Neuron (in vitro differentiated cells): Measurements from ENCODE around the gene SLAMF1.

Source experiments
- H2AFZ ChIP-seq: one replicate; pipeline ENCODE4 v1.6.1; 2013; ENCODE audit warnings: low read depth, mild to moderate bottlenecking, inconsistent platforms, low read length, moderate library complexity
- H3K27me3 ChIP-seq: one replicate; pipeline ENCODE4 v1.6.1; 2013; ENCODE audit warnings: low read length; ENCODE audit not compliant: insufficient read depth
- H3K36me3 ChIP-seq: one replicate; pipeline ENCODE4 v1.6.1; 2013; ENCODE audit warnings: low read length; ENCODE audit not compliant: insufficient read depth
- H3K4me1 ChIP-seq: one replicate; pipeline ENCODE4 v1.6.1; 2013; ENCODE audit warnings: low read length; ENCODE audit not compliant: insufficient read depth
- H3K4me3 ChIP-seq: 2 replicates; pipeline ENCODE4 v1.5.1; 2013; ENCODE audit warnings: mild to moderate bottlenecking, low read length, moderate library complexity
- H3K9me3 ChIP-seq: one replicate; pipeline ENCODE4 v1.6.1; 2013; ENCODE audit warnings: low read length

SLAMF1 gene

DNA sequence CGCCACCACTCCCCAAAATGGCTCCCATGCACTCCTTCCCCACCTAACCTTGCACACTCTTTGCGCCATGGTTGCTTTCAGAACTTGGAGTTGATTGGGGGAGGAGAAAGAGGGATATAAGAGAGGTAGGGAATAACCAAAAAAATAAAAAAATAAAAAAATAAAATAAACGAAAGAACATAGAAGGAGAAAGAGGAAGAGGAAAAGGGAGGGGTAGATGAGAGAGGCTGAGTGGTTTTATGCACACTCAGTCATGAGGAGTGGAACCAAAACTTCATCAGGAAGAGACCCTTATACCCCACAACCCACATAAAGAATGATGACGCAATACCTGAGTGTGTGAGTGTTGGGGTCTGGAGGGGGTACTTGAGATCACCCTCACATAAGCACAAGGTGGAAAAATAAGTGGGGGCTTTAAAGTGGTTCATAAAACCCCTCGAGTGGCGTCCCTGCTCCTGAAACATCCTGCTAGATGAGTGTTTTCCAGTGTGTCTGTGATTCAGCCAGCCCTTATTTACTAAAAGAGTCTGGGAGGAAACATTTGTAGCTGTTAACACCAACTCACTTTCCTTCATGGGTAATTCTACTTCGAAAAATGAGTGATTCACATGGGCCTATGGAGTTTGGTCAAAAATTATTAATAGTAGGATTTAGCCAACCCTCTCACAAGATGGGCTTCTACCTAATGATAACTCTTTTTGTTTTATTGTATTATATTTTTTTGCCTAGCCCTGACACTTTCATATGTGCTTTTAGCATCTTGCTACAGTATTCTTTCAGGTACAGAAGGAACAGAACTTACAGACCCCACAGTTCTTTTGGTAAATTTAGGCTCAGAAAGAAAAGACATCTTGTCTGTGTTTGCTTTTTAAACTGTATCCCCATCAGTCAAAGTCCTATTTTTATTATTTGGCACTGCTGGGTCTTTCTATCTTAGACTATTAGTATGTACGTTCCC is 5.2 kb downstream of the SLAMF1 start:
- H3K9me3 ChIP-seq: no peaks in the 10 kb centered on the region
- no peaks in the 10 kb centered on the region for H3K27me3 ChIP-seq
- H3K4me3 ChIP-seq: no peak overlapping the region
- no peaks in the 10 kb centered on the region for H3K4me1 ChIP-seq
- no peak overlapping the region for H2AFZ ChIP-seq
- no peaks in the 10 kb centered on the region for H3K36me3 ChIP-seq

DNA sequence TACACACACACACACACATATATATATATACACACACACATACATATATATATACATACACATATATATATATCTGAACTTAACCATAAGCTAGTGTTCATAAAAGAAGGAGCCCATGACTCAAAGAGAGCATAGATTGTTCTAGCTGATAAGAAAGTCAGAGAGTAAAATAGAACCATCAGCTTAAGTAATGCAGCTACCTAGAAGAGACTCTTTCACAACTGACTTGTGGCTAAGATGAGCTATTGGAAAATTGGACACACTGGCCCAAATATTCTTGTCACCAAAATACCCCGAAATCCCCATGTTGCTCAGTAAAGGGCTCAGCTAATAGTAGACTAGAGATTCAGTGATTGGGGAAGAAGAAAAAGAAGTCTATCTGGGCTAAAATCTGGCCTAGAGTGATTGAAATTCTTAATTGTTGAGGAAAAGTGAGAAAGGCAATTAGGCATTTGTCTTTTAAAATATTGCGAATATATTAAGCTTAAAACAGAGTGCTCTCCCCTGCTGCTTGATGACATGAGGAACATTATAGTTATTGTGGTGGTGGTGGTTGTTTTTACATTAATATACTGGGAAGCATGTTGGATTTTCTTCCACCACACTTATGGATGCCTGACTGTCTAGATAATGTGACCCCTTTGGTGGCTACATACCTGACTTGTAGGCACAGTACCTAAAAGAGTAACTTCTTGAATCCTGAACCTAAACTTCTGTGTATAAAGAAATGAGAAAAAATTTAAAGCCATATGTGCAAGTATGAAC is 6.3 kb downstream of the SLAMF1 start:
- H2AFZ ChIP-seq: no peak overlapping the region
- H3K27me3 ChIP-seq: no peaks in the 10 kb centered on the region
- no peak overlapping the region for H3K4me3 ChIP-seq
- H3K36me3 ChIP-seq: no peaks in the 10 kb centered on the region
- no peaks in the 10 kb centered on the region for H3K9me3 ChIP-seq
- no peaks in the 10 kb centered on the region for H3K4me1 ChIP-seq

DNA sequence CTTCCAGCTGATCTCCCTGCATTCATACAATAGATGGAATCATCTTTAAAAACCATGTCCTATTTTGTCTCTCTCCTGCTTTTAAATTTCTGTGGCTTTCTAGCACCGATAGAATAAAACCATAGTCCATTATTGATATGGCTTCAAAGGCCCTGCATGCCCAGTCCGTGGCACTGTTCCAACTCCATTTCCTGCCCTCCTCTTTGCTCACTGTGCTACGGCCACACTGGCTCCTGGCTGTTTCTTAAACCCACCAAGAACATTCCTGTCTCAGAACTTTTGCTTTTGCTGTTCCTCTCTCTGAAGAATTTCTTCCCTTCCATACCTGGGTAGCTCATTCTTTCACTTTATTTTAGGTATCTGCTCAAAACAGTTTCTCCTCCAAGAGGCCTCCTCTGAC is 7.2 kb downstream of the SLAMF1 start:
- Histone ChIP-seq H3K9me3 (no peaks in the 10 kb centered on the region), H3K4me1 (no peaks in the 10 kb centered on the region), H2AFZ (no peak overlapping the region), H3K4me3 (no peak overlapping the region), H3K36me3 (no peaks in the 10 kb centered on the region), H3K27me3 (no peaks in the 10 kb centered on the region)

GRCh38 chr1:160638926-160639325 is 7.9 kb downstream of the SLAMF1 start:
- no peaks in the 10 kb centered on the region for H3K9me3 ChIP-seq
- no peak overlapping the region for H3K4me3 ChIP-seq
- no peaks in the 10 kb centered on the region for H3K4me1 ChIP-seq
- H3K36me3 ChIP-seq: no peaks in the 10 kb centered on the region
- no peak overlapping the region for H2AFZ ChIP-seq
- no peaks in the 10 kb centered on the region for H3K27me3 ChIP-seq

DNA sequence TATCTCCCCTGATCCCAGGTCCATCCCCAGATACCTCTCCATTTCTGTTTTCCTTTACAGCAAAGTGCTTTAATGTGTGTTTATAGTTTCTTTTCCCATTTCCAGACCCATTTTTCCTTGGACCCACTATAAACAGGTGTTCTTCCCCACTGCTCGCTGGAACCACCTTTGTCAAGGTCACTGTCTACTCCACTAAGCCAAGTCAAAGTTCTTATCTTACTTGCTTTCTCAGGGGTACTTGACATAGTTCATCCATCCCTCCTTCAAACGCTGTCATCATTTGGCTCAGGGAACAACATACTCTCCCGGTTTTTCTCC is 8.3 kb downstream of the SLAMF1 start:
- Histone ChIP-seq H3K4me3 (no peak overlapping the region), H3K9me3 (no peaks in the 10 kb centered on the region), H3K27me3 (no peaks in the 10 kb centered on the region), H3K4me1 (no peaks in the 10 kb centered on the region), H3K36me3 (no peaks in the 10 kb centered on the region), H2AFZ (no peak overlapping the region)

- no peak overlapping the region for H3K4me3 ChIP-seq
- H3K27me3 ChIP-seq: no peaks in the 10 kb centered on the region
- H3K4me1 ChIP-seq: no peaks in the 10 kb centered on the region
- H3K9me3 ChIP-seq: no peaks in the 10 kb centered on the region
- no peak overlapping the region for H2AFZ ChIP-seq
- no peaks in the 10 kb centered on the region for H3K36me3 ChIP-seq
Observed at GRCh38 chr1:160637821-160638539, 8.9 kb downstream of the SLAMF1 start.

DNA sequence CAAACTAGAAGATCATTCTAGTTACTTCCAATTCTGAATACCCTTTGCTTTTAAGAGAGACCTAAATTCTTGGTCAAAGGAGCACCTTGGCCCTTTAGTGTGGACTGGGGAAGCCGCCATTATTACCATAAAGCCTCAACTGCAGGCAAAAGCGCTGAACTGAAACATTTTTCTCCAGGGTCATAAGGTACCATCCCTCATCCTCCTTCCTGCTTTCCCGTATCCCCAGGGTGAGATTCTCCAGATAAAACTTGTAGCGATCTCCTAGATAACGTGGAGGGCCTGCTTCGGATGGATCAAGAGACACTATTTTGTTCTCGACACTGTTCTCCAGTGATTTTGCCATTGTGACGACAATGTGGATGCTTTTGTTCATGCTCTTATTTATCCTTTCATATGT is 9.8 kb downstream of the SLAMF1 start:
- Histone ChIP-seq H3K4me3 (no peak overlapping the region), H2AFZ (no peak overlapping the region), H3K27me3 (no peaks in the 10 kb centered on the region), H3K9me3 (no peaks in the 10 kb centered on the region), H3K36me3 (no peaks in the 10 kb centered on the region), H3K4me1 (no peaks in the 10 kb centered on the region)

DNA sequence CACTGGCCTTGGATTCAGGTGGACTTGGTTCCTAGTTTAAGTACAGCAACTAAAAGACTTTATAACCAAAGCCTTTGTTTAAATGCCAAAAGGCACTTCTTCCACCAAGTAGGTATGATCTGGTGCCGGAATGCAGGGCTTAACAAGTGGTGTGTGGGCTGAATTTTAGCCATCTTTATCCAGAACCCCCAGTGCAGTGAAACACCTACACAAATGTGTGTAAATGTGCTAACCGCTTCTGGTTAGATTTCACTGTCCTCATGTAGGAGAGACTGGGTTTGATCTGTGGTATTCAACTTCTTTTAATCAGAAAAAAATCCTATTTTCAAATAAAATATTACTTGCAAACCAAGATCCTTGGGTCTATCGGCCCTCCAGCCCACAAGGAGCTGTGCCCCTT is 10.3 kb downstream of the SLAMF1 start:
- Histone ChIP-seq H2AFZ (no peak overlapping the region), H3K36me3 (no peaks in the 10 kb centered on the region), H3K4me1 (no peaks in the 10 kb centered on the region), H3K9me3 (no peaks in the 10 kb centered on the region), H3K27me3 (no peaks in the 10 kb centered on the region), H3K4me3 (no peak overlapping the region)

- Histone ChIP-seq H3K4me3 (no peak overlapping the region), H3K27me3 (no peaks in the 10 kb centered on the region)
Observed at GRCh38 chr1:160636076-160636475, 10.8 kb downstream of the SLAMF1 start.

DNA sequence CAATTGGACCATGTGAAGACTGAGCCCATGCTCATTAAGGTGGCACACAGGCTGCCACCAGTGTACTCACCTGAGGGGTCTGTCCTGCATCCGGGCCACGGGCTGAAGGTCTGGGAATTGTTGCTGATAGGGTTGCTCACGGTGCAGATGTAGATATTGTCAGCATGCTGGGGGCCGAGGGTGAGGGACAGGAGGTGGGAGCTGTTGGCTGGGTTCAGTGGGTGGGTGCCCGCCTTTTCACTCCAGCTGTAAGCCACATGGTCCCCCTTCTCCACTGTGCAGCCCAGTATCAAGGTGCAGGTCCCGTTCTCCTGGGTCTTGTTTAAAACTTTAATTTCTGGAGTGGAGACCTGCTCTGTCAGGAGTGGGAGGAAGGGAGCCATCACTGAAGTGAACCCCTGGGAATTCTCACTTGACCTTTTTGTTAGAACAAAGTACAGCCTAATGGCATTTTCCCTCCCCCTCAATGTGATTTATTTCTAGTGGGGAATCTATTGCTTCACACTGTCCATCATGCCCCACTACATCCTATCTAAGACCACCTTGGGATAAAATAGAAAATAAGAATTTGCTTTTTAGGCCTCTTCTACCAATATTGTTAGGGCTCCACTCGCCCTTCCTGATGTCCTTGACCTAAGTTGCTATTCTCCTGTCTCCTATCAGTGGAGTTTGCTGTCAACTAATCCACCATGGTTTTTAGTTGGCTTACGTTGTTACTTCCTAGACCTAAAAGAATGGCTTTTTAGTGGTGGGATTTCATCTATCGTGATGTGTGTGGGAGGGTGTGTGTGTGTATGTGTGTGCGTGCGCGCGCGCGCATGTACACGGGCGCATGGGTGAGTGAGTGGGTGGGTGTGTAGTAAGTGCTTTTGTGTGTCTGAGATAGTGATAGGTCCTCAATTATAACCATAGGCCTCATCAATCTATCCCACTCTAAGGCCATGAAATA is 12.0 kb downstream of the SLAMF1 start:
- no peak overlapping the region for H2AFZ ChIP-seq
- H3K4me1 ChIP-seq: no peaks in the 10 kb centered on the region
- no peaks in the 10 kb centered on the region for H3K9me3 ChIP-seq
- H3K4me3 ChIP-seq: no peak overlapping the region
- no peaks in the 10 kb centered on the region for H3K36me3 ChIP-seq
- H3K27me3 ChIP-seq: no peaks in the 10 kb centered on the region

More at GRCh38 chr1:160636076-160636475, 10.8 kb downstream of the SLAMF1 start:
- H3K4me1 ChIP-seq: no peaks in the 10 kb centered on the region
- H3K9me3 ChIP-seq: no peaks in the 10 kb centered on the region
- no peaks in the 10 kb centered on the region for H3K36me3 ChIP-seq
- no peak overlapping the region for H2AFZ ChIP-seq

GRCh38 chr1:160633330-160633903 is 13.4 kb downstream of the SLAMF1 start:
- no peaks in the 10 kb centered on the region for H3K27me3 ChIP-seq
- H3K9me3 ChIP-seq: no peaks in the 10 kb centered on the region
- H3K4me3 ChIP-seq: no peak overlapping the region
- H3K4me1 ChIP-seq: no peaks in the 10 kb centered on the region
- no peaks in the 10 kb centered on the region for H3K36me3 ChIP-seq
- H2AFZ ChIP-seq: no peak overlapping the region

GRCh38 chr1:160631983-160632625 is 14.7 kb downstream of the SLAMF1 start:
- H3K36me3 ChIP-seq: no peaks in the 10 kb centered on the region
- no peaks in the 10 kb centered on the region for H3K4me1 ChIP-seq
- H3K27me3 ChIP-seq: no peaks in the 10 kb centered on the region
- no peaks in the 10 kb centered on the region for H3K9me3 ChIP-seq
- no peak overlapping the region for H2AFZ ChIP-seq
- H3K4me3 ChIP-seq: no peak overlapping the region
